Stimulated activated naive B cell treated with anti-CD40 and anti-IgM and Interleukin-4, amounts not matched to agents 10 μg/mL and 1 μg/mL and 100 μg/mL, for 72 hours (primary cell): ENCODE results near the gene PAFAH2.
A peak's percentile ranks its signal among the peaks of the same experiment; 100 is the strongest.

Experiments used
- ATAC-seq, 2 donors: fragments of 150-1000 bp; cut with Tn5 transposase; replicated peaks; 2 replicates each; pipeline ENCODE4 v1.10.0; 2021; ENCODE audit warnings: moderate library complexity in 1 of 2
- DNase-seq: peaks from one replicate; pipeline ENCODE4 v3.0.0; 2021
- H3K27ac Mint-ChIP-seq: one replicate; pipeline ENCODE4 v1.8.0; 2022; ENCODE audit warnings: mild to moderate bottlenecking, mixed read lengths
- H3K27me3 Mint-ChIP-seq, 2 donors: one replicate each; pipeline ENCODE4 v1.8.0; 2022; ENCODE audit warnings: mixed read lengths in 2 of 2
- H3K36me3 Mint-ChIP-seq, 2 donors: one replicate each; pipeline ENCODE4 v1.8.0; 2022; ENCODE audit warnings: mixed read lengths in 2 of 2, mild to moderate bottlenecking in 1 of 2
- H3K4me1 Mint-ChIP-seq, 2 donors: one replicate each; pipeline ENCODE4 v1.8.0; 2022; ENCODE audit warnings: mixed read lengths in 2 of 2, mild to moderate bottlenecking in 1 of 2
- H3K4me3 Mint-ChIP-seq, 2 donors: one replicate each; pipeline ENCODE4 v1.8.0; 2022; ENCODE audit warnings: mild to moderate bottlenecking in 2 of 2, mixed read lengths in 2 of 2, moderate library complexity in 1 of 2
- H3K9me3 Mint-ChIP-seq, 2 donors: one replicate each; pipeline ENCODE4 v1.8.0; 2022; ENCODE audit warnings: mixed read lengths in 2 of 2, mild to moderate bottlenecking in 1 of 2

Gene PAFAH2

GRCh38 chr1:25997828-25998761, at the start of gene PAFAH2:
PAFAH2 (minus strand) TSS chr1:25998063; CDS start chr1:25990816, 7,247 bp downstream.
- ATAC-seq = peak; percentile 96
- Mint-ChIP-seq H3K27me3 (no peaks in the 10 kb centered on the region), H3K4me3 (peak within 1 kb of the TSS; percentile 92 to 98), H3K4me1 (peaks cover 10 to 25% of the 10 kb centered on the region in 2 donors), H3K36me3 (peaks cover 9 to 14% of the 10 kb centered on the region in 2 donors), H3K9me3 (no peaks in the 10 kb centered on the region), H3K27ac (peak within 1 kb of the TSS; percentile 99)
- DNase-seq = peak; percentile 96

- peaks cover 5 to 16% of the 10 kb centered on the region in 2 donors for H3K4me1 Mint-ChIP-seq
- H3K27ac Mint-ChIP-seq = no peak overlapping the region
Observed at GRCh38 chr1:26047278-26047874, 49.5 kb upstream of the PAFAH2 start.

DNA sequence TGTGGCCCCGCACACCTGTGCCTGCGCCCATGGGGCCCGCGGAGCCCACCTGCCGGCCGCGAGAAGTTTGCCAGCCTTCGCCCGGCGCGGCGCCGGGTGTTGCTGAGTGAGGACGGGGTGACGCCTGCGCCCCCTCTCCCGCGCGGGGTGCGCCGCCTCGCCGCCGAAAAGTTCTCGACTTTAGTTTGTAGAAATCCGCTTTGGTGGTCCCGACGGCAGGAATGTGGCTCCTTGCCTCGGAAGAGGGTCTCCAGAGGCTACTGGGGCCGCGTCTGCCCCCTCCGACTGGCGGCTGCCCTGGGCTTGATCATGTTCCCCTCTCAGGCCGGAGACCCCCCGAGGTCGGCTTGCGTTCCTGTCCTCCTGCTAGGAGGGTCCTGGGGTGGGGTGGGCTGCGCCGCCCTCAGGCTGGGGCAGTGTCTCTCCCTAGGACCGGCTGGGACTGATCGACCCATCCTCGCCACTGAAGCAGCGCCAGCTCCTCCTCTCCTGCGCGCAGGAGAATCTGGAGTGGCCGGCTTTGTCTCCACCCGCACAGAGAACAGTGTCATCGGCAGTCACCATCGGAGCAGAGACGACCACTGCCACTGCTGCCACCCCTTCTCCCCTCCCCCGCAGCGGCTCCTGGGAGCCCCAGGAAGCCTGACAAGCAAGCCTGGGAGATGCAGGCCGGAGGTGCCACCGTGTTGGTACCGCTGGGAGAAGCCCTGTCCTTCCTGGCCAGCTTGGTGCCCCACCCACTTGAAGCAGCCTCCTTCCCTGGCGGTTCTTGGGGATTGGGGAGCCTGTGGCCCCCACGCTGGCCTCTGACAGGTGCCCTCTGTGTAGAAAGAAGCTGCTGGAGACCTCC, 48.6 kb upstream of the PAFAH2 start:
- H3K36me3 Mint-ChIP-seq = no peaks in the 10 kb centered on the region
- H3K27me3 Mint-ChIP-seq = peaks cover 66 to 90% of the 10 kb centered on the region in 2 donors
- peak overlapping the region in 1 of 2 donors; percentile 17 for H3K4me3 Mint-ChIP-seq
- peaks cover 5 to 16% of the 10 kb centered on the region in 2 donors for H3K4me1 Mint-ChIP-seq
- H3K27ac Mint-ChIP-seq = peak overlapping the region; percentile 42
- no peak for DNase-seq
- no peaks in the 10 kb centered on the region for H3K9me3 Mint-ChIP-seq
- ATAC-seq = no peak

More at GRCh38 chr1:26047278-26047874, 49.5 kb upstream of the PAFAH2 start:
- Mint-ChIP-seq H3K9me3 (no peaks in the 10 kb centered on the region), H3K4me3 (no peak overlapping the region), H3K27me3 (peaks cover 59 to 88% of the 10 kb centered on the region in 2 donors), H3K36me3 (no peaks in the 10 kb centered on the region)
- DNase-seq = no peak
- ATAC-seq = no peak

- H3K9me3 Mint-ChIP-seq = no peaks in the 10 kb centered on the region
- H3K4me1 Mint-ChIP-seq = peaks cover 5 to 12% of the 10 kb centered on the region in 2 donors
- H3K27me3 Mint-ChIP-seq = peaks cover 64 to 91% of the 10 kb centered on the region in 2 donors
- H3K27ac Mint-ChIP-seq = peak within 1 kb of the TSS; percentile 42
- no peak for ATAC-seq
- H3K4me3 Mint-ChIP-seq = peak within 1 kb of the TSS in 1 of 2 donors; percentile 55
- H3K36me3 Mint-ChIP-seq = no peaks in the 10 kb centered on the region
- no peak for DNase-seq
Observed at GRCh38 chr1:26045722-26046245, 47.9 kb upstream of the PAFAH2 start, which contains the start of gene SLC30A2. SLC30A2 (minus strand) TSS chr1:26046118; CDS start chr1:26045896, 222 bp downstream.

- ATAC-seq (no peak), DNase-seq (no peak)
- H3K4me1 Mint-ChIP-seq = peaks cover 5 to 12% of the 10 kb centered on the region in 2 donors
- no peaks in the 10 kb centered on the region for H3K9me3 Mint-ChIP-seq
- peaks cover 61 to 86% of the 10 kb centered on the region in 2 donors for H3K27me3 Mint-ChIP-seq
- no peaks in the 10 kb centered on the region for H3K36me3 Mint-ChIP-seq
- H3K27ac Mint-ChIP-seq = peak overlapping the region; percentile 6
- peak overlapping the region in 1 of 2 donors; percentile 55 for H3K4me3 Mint-ChIP-seq
Observed at GRCh38 chr1:26044971-26045721, 47.3 kb upstream of the PAFAH2 start.

GRCh38 chr1:26044414-26044813, 46.6 kb upstream of the PAFAH2 start:
- H3K27me3 Mint-ChIP-seq = peaks cover 55 to 79% of the 10 kb centered on the region in 2 donors
- no peaks in the 10 kb centered on the region for H3K36me3 Mint-ChIP-seq
- ATAC-seq (no peak), DNase-seq (no peak)
- no peaks in the 10 kb centered on the region for H3K9me3 Mint-ChIP-seq
- no peak overlapping the region for H3K4me3 Mint-ChIP-seq
- no peak overlapping the region for H3K27ac Mint-ChIP-seq
- peaks cover 5 to 12% of the 10 kb centered on the region in 2 donors for H3K4me1 Mint-ChIP-seq

GRCh38 chr1:26043765-26044164, 45.9 kb upstream of the PAFAH2 start:
- DNase-seq (no peak), ATAC-seq (no peak)
- Mint-ChIP-seq H3K4me1 (peaks cover 5 to 12% of the 10 kb centered on the region in 2 donors), H3K9me3 (no peaks in the 10 kb centered on the region), H3K4me3 (no peak overlapping the region), H3K27me3 (peaks cover 52 to 72% of the 10 kb centered on the region in 2 donors), H3K36me3 (no peaks in the 10 kb centered on the region), H3K27ac (no peak overlapping the region)

DNA sequence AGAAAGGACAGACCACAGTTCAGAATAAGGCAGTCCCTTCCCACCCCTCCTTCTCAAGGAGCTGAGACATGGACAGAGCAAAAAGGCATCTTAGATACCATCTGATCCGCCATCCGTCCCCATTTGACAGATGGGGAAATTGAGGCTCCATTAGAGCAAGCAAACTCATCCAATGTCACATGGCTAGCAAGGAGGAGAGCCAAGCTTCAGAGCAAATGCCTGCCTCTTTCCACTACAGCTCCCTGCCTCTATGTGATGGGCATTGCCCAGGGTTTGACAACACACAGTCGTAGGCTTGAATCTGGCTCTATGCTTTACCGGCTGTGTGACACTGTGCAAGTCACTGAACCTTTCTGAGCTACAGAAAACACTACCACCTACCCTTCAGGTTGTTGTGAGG, 44.1 kb upstream of the PAFAH2 start:
- Mint-ChIP-seq H3K36me3 (no peaks in the 10 kb centered on the region), H3K27ac (no peak overlapping the region), H3K9me3 (no peaks in the 10 kb centered on the region), H3K4me1 (peaks cover 5 to 12% of the 10 kb centered on the region in 2 donors), H3K4me3 (no peak overlapping the region), H3K27me3 (peaks cover 45 to 58% of the 10 kb centered on the region in 2 donors)
- ATAC-seq = no peak
- DNase-seq = no peak

DNA sequence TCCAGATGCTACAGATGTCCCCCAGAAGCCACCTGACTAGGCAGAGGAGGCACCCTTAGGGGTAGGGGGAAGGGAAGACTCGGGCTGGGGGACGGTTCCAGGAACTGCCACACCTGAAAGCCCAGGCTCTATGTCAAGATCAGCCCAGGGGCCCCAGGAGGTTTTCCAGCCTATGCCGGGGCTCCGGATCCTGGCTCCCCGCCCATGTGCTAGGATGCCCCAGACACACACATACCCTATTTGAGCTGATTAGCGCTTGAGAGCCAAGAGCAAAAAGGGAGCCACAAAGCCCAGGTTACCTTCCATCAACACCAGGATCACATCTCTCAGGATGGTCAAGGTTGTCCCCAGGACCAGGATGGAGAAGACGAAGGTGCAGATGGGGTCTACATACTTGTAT, 43.5 kb upstream of the PAFAH2 start:
- Mint-ChIP-seq H3K9me3 (no peaks in the 10 kb centered on the region), H3K4me3 (no peak overlapping the region), H3K36me3 (no peaks in the 10 kb centered on the region), H3K4me1 (peaks cover 7 to 11% of the 10 kb centered on the region in 2 donors), H3K27ac (no peak overlapping the region), H3K27me3 (peaks cover 43 to 56% of the 10 kb centered on the region in 2 donors)
- DNase-seq (no peak), ATAC-seq (no peak)

- DNase-seq = no peak
- Mint-ChIP-seq H3K4me1 (peaks cover 18 to 24% of the 10 kb centered on the region in 2 donors), H3K36me3 (no peaks in the 10 kb centered on the region), H3K27me3 (peaks cover 34 to 48% of the 10 kb centered on the region in 2 donors), H3K27ac (no peak overlapping the region), H3K9me3 (no peaks in the 10 kb centered on the region), H3K4me3 (no peak overlapping the region)
- no peak for ATAC-seq
Observed at GRCh38 chr1:26038904-26039303, 41.0 kb upstream of the PAFAH2 start.

GRCh38 chr1:26038477-26038876, 40.6 kb upstream of the PAFAH2 start:
- peaks cover 34 to 48% of the 10 kb centered on the region in 2 donors for H3K27me3 Mint-ChIP-seq
- no peak overlapping the region for H3K4me3 Mint-ChIP-seq
- DNase-seq (no peak), ATAC-seq (no peak)
- no peak overlapping the region for H3K27ac Mint-ChIP-seq
- no peaks in the 10 kb centered on the region for H3K36me3 Mint-ChIP-seq
- peaks cover 18 to 24% of the 10 kb centered on the region in 2 donors for H3K4me1 Mint-ChIP-seq
- no peaks in the 10 kb centered on the region for H3K9me3 Mint-ChIP-seq

- no peak for ATAC-seq
Observed at GRCh38 chr1:26037904-26038303, 40.0 kb upstream of the PAFAH2 start.

DNA sequence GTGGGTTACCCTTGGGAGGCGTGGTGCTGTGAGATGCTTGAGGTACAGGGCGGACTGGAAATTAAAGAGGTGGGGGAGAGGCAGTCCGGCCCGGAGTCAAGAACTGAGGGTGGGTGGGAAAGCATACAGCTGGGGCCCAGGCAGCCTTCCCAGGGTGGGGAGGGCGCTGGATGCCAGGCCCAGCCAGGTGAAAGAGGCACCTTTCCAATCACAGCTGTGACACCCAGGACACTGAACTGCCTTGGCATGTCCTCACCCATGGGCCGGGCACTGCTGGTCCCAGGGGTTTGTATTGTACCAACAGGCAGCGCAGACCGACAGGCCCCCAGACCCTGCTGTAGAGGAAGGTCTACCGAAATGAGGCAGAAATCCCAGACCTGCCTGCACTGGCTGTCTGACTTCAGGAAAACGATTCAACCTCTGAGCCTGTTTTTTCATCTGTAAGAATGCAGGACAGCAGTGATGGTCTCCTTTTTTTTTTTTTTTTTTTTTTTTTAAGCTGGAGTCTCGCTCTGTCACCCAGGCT, 39.0 kb upstream of the PAFAH2 start:
- peaks cover 18 to 24% of the 10 kb centered on the region in 2 donors for H3K4me1 Mint-ChIP-seq
- peak overlapping the region in 1 of 2 donors; percentile 10 for H3K4me3 Mint-ChIP-seq
- peaks cover 28 to 42% of the 10 kb centered on the region in 2 donors for H3K27me3 Mint-ChIP-seq
- DNase-seq (no peak), ATAC-seq (no peak)
- H3K36me3 Mint-ChIP-seq = no peaks in the 10 kb centered on the region
- H3K9me3 Mint-ChIP-seq = no peaks in the 10 kb centered on the region
- H3K27ac Mint-ChIP-seq = no peak overlapping the region

More at GRCh38 chr1:26037904-26038303, 40.0 kb upstream of the PAFAH2 start:
- Mint-ChIP-seq H3K4me3 (no peak overlapping the region), H3K9me3 (no peaks in the 10 kb centered on the region), H3K36me3 (no peaks in the 10 kb centered on the region), H3K27me3 (peaks cover 29 to 43% of the 10 kb centered on the region in 2 donors), H3K4me1 (peaks cover 18 to 24% of the 10 kb centered on the region in 2 donors), H3K27ac (no peak overlapping the region)
- no peak for DNase-seq
